ENCODE measurements around the gene SOX6.

GRCh38 chr11:16126362-16126761 lies 230.0 kb downstream of the SOX6 start:
- TF ChIP-seq CTCF (IDR thresholded peaks at IDR 0.05) (no peak), POLR2A (IDR thresholded peaks at IDR 0.05) (no peak), POLR2AphosphoS5 (IDR thresholded peaks at IDR 0.05; ENCODE audit: insufficient read depth in 1 of 2, low read depth in 1 of 2) (no peak)

All from vagina (tissue), 2 donors.